ENCODE results near the gene TSPAN32.

The TSPAN32 gene

GRCh38 chr11:2301631-2302305 is at the start of gene TSPAN32, which contains the start of gene C11orf21:
Gene TSPAN32 (plus strand): TSS chr11:2302013. CDS start chr11:2302150, 137 bp downstream.
Gene C11orf21 (minus strand): TSS chr11:2301918. CDS start chr11:2301808, 110 bp downstream.
- no peak for DNase-seq (ENCODE audit: low read depth)

- DNase-seq (ENCODE audit: low read depth): no peak
Measured at GRCh38 chr11:2252018-2252417, 49.8 kb upstream of the TSPAN32 start.

GRCh38 chr11:2256293-2256913 is 45.4 kb upstream of the TSPAN32 start:
- DNase-seq (ENCODE audit: low read depth): no peak

DNA sequence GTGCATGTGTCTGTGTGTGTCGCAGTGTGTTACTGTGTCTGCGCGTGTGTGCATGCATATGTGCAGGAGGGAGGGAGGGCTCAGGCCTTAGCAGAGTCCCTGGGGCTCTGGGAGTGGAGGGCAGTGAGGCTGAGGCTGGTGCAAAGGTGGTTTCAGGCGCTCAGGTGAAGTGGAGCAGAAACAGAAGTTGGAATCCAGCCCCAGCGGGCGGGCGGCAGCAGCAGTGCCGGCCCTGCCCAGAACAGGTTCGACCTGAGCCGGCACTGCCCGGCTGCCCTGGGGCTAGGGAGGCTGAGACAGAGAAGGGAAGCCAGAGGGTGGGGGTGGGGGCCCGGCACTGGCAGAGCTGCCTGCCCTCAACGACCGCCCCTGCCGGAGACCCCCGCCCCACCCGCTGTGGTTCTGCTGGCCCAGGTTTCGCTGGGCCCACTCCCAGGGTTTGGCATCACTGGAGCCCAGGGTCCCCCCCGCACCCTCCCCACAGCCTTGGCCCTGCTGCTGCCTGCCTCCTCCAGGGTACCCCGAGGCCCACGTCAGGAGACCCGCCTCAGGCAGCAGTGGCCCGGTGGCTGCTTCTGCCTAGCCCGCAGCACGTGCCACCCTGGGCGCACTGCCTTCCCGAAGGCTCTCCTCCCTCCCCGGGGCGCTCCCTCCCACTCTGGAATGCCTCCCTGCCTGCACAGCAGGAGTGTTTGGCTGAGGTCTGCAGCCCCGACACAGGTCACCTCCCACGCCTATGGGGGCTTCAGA is 44.7 kb upstream of the TSPAN32 start:
- DNase-seq (ENCODE audit: low read depth): no peak

DNA sequence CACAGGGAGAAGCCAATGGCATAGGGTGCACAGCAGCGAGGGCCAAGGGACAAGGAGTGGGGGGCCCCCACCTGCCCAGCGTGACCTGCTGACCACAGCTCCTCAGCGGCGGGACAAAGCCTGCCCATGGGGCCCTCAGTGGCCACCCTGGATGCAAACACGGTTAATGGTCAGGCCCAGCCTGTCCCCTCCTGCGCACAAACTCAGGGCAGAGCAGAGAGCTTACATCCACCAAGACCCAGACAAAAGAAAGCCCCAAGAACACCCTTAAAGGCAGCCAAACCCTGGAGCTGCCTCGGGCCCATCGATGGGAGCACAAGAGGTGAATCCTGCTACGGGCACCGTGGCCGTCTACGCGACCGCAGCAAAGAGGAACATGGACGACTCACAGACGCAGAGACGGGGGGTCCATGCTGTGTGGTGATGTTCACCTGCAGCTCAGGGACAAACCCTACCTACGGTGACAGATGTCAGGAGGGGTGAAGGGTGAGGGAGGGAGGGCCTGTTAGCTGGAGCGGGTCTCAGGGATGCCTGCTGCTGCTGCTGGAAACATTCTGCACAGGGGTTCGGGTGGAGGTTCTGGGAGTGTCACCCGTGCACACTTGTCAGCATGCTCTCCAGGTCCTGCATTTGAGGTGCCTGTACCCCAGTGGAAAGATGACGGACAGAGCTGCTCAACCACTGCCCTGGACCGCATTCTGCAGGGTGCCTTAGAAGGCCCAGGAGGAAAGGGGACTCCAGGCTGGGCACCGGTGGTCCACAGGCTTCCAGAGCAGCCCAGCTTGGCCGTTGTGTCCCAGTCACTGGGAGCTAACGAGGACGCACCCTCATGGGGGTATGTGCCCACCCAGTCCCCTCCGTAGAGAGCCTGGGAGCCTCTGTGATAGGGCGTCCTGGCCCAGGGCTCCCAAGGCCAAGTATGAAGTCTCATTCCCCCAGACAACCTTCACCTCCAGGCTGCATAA is 43.0 kb upstream of the TSPAN32 start:
- DNase-seq (ENCODE audit: low read depth): no peak

DNA sequence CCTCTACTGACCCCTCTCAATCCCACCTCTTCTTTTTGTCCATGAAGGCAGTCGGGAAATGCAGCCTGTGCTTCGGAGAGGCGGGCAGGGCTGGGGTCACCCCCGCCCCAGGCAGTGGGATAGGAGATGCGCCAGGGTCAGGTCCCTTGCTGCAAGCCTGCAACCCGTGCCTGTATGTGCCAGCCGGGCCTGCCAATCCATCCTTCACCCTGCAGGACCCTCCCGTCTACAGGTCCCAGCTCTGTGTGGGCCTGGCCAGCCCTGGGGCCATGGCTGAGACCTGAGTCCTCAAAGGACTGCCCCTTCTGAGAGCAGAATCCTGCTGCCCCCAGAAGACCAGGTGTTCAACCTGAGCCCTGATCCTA is 42.4 kb upstream of the TSPAN32 start:
- no peak for DNase-seq (ENCODE audit: low read depth)

DNA sequence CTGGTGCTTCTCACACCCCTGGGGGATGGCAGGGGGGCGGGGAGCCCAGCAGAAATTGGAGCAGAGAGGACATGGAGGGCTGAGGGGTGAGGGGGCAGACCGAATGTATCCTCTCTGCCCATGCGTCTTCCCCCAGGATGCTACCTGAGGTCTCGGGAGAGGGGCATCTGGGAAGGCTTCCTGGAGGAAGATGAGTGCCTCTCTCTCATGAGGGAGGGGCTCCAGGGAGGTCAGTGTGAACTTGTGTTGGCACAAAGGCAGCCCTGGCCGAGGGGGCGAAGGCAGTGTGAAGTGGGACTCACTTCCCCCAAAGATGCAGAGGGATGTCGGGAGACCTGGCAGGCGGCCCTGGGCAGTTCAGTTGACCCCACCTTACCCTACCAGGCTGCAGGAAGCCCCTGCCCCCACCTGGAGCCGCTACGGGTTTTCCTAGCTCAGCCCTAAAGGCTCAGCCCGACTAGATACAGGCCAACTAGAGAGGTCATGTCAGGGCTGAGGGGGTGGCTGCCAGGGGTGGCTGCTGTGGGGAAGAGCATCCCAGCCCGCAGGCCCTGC is 41.8 kb upstream of the TSPAN32 start:
- DNase-seq (ENCODE audit: low read depth): no peak

DNA sequence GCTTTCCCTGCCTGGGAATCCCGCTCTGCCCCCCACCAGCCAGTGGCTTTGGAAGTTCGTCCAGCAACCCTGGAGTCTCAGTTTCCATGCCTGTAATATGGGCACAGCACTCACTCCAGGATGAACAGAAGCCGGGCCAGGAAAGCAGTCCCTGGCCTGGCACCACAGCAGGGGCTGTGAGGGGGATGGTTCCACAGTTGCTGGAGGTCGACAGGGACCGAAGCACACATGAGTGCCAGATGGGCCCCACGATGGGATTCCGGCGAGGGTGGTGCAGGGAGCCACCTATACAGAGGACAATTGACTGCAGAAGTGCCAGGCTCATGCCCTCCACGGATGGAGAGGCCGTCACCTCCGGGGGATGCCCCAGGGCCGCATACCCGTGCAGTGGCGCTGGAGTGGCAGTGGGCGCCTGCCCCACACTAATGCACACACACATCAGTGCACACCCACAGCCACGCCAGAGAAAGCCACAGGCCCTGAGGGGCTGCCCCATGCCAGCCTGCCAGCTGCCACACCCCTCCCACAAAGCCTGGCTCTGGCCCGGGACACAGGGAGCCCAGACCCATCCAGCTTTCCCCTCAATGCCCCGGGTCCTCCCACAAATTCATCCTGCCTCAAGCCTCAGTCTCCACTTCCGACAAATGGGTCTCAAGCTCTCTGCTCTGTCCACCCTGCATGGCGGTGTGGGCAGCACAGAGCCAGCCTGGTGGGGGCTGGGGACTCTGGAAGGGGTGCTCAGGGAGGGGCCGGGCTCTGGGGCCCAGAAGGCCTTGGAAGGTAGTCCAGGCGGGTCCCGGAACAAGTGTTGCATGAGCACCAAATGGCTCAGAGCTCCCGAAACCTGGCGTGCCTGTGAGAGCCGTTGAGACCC is 41.1 kb upstream of the TSPAN32 start:
- DNase-seq (ENCODE audit: low read depth): no peak

GRCh38 chr11:2261436-2262230 is 40.2 kb upstream of the TSPAN32 start:
- no peak for DNase-seq (ENCODE audit: low read depth)

DNA sequence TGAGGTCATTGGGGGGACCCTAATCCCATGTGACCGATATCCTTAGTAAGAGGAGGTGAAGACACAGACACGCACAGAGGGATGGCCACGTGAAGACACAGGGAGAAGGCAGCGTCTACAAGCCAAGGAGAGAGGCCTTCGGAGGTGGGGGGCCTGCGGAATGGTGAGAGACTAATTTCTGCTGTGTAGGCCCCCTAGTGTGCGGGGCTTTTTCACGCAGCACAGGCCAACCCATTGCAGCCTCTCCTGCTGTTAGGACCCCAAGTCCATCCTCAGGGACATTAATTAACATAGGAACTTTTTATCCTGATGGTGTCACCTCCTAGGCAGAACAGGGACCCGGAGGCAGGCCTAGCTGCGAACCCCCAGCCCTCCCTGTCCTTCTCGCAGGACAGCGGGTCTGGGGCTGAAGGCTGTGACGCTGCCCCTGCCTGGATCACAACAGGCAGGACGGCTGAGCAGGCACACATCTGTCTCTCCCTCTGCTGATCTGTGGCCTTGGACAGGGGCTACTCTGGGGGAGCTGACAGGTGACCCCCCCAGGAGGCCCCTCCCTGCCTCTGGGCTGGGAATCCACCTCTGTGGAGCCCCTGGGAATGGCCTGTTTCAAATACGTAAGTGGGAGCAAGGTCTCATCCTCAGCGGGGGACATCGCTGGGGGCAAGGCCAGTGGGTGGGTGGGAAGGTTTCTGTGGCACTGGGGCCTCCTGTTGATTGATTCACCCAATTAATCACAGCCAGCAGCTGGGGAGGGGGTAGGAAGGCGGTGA is 39.3 kb upstream of the TSPAN32 start:
- no peak for DNase-seq (ENCODE audit: low read depth)

DNA sequence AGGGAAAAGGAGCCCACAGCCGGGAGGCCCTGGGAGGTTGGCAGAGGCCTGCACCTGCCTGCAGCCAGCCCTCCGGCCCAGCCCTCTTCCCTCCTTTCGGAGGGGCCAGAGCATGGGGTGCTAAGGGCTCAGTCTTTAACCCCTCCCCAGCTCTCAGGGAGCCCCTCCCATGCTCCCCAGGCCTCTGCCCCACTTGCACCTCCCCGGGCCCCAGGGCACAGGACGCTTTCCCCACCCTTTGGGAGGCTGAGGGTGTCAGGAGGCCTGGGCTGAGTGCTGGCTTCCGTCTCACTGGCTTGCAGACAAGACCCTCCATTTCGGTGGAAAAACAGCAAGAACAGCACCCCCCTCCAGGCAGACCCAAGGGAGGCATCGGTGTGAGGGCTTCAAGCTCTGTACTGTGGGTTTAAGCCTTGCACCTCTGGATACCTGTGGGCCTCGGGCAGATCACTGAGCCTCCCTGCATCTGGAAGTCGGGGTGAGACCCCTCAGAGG is 38.7 kb upstream of the TSPAN32 start:
- no peak for DNase-seq (ENCODE audit: low read depth)

DNA sequence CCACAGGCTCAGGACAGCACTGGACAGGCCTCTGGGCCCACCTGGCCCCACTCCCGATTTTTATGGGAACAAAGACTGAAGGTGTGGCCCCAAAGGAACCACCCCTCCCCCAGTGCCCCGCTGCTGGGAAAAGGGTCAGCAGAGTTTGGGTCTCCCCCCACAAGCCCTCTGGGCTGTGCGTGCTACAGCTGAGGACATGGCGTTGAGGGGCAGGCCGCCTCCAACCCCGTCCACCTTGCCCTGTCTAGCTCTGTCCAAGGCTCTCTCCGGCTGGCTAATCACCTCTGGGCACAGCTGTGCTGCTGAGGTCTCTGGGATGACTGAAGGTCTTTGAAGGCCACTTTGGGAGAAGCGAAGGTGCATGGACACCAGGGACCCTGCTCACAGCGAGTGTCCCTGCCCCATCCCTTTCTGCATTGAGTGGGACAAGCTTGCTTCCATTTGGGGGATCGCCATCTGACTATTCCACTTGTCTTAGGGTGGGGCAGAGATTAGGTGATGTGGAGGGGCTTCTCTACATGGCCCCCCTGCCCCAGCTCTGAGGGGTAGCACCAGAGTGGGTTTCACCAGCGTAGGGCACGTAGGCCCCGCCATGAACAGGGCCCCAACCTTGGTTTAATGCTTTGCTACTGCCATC is 38.0 kb upstream of the TSPAN32 start:
- DNase-seq (ENCODE audit: low read depth): no peak

GRCh38 chr11:2264366-2265053 is 37.3 kb upstream of the TSPAN32 start:
- DNase-seq (ENCODE audit: low read depth): no peak

DNA sequence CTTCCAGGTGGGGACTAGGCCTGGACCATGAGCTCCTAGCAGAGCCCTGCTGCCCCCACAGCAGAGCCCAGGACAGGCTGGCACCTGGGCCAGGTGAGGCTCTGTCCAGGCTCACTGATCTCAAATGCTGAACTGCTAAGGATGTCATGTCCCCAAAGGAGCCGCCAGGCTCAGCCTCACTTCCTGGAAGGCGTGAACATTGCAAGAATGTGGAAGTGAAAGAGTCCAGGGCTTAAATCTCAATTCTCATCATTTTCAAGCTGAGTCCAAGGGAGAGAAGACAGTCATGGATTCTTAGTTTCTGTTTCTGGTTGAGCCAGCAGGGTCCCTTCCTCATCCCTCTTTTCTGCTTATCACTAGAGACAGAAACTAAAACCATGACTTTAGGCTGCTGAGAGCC is 36.4 kb upstream of the TSPAN32 start:
- no peak for DNase-seq (ENCODE audit: low read depth)

DNA sequence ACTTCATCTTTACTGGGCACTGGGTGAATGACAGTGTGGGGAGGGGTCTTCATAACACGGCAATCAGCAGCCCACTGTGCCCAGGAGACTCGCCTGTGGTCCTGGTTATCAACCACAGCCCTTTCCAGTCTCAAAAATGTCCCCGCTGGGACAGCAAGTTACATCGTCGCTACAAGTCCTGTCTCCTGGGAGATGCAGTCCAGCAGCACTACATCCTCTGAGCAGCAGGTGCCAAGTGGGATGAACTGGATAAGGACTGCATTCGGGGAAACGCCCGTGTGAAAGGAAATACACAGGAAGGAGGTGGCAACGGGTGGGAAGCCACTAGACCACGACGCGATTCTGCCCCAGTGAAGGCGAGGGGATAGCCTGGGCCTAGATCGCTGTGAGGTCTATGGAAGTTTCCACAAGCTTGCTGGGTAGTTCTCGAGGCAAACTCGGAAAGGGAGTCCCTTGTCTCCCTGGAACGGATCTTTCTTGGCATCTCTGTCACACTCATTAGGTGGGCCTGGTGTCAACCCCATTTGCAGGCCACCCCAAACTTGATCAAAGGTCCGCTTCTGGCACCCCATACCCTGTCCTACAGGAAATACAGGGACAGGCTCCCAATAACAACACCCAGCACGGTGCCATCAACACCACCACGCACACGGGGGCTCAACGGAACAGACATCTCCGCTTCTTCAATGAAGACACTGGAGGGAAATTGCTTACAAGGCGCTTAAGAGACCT is 35.8 kb upstream of the TSPAN32 start:
- no peak for DNase-seq (ENCODE audit: low read depth)

DNA sequence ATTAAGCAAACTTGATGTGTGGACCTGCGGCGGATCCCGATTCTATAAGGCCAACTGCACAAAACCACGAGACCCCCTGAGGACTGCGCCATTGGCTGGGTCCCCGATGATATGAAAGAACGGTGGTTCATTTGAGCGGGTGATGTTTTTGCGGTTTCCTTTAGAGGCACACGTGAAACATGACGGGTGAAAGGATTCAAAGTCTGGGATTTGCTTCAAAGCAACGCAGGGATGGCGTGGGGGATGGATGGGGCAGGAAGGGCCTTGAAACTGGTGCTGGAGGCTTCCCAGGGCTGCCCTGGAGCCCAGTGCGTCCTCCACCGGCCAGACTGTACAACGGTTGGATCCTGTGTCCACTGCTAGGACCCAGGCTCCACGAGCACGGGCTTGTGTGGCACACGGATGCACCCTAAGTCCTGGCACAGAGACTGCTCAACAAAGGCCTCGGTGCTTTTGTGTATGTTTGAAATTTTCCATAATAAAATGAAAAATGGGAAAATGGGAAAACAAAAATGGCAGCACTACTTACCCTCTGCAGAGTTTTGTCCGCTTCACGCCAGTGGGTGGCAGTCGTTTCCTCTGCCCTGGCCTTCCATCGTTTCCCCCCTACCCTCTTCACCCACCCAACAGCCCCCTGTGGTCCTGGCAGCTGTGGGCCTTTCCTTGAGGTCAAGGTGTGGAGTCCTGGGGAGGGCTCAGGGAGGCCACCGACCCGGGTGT is 35.1 kb upstream of the TSPAN32 start:
- no peak for DNase-seq (ENCODE audit: low read depth)

All from ELR (cell line).